ENCODE results near the gene KAT5. TPM values are rescaled to one million over a fixed set of nuclear protein-coding genes. Genes with fewer than 3 reads are reported as not detected.

KAT5 gene
- total and polyA plus RNA-seq, 2 donors (not counting 3 experiments of a cell fraction or from before 2014, with no cell fraction given): 35.8 to 48.8 TPM

GRCh38 chr11:65672982-65673381, 39.1 kb upstream of the KAT5 start:
- Histone ChIP-seq H3K9me1 (replicated peaks; ENCODE audit: control insufficient read depth, extremely low read depth, insufficient read depth, low read length) (no peaks in the 10 kb centered on the region), H3K9me3 (replicated peaks; ENCODE audit: control insufficient read depth, insufficient read depth, low read length) (no peaks in the 10 kb centered on the region), H3K4me3 (replicated peaks in 1 of 3; ENCODE audit: insufficient read depth in 1 of 3, low read depth in 1 of 3, low read length in 3 of 3) (no peak overlapping the region), H3K27ac (ENCODE audit: insufficient read depth, low read depth, low read length) (no peak overlapping the region), H3K4me2 (ENCODE audit: insufficient read depth, low read length) (no peak overlapping the region), H3K27me3 (ENCODE audit: control insufficient read depth in 2 of 2, insufficient read depth in 2 of 2, low read length in 2 of 2) (no peaks in the 10 kb centered on the region), H4K20me1 (replicated peaks; ENCODE audit: control insufficient read depth, extremely low read depth, insufficient read depth, low read length) (no peaks in the 10 kb centered on the region), H2AFZ (ENCODE audit: low read depth, low read length) (no peak overlapping the region), H3K4me1 (ENCODE audit: control insufficient read depth, extremely low read depth, insufficient read depth, low read length) (no peaks in the 10 kb centered on the region), H3K36me3 (ENCODE audit: control insufficient read depth in 2 of 2, extremely low read depth in 1 of 2, insufficient read depth in 2 of 2, low read length in 2 of 2) (no peaks in the 10 kb centered on the region), H3K9ac (replicated peaks; ENCODE audit: extremely low read depth, insufficient read depth, low read length) (no peak overlapping the region), H3K79me2 (ENCODE audit: control insufficient read depth, insufficient read depth, low read length) (no peaks in the 10 kb centered on the region)
- dilution Hi-C loops (cut with MboI; ENCODE audit: extremely low pct_ligation_motif_present, low sequenced_read_pairs) (no loop called here), intact Hi-C loops (cut with micrococcal nuclease) (no loop called here)
- ChIA-PET CTCF (interaction anchor here (1.0 kb wide), 1 partner anchor 20 kb away, joined by 3 read pairs; no protein-coding TSS in a partner anchor), POLR2A (no interaction called here)
- BruUV-seq (replicated peaks): no TSS peak
- DNase-seq (ENCODE audit: low read depth, low spot score) (no peak), FAIRE-seq (no peak)
- TF ChIP-seq FOS (IDR thresholded peaks at IDR 0.05; ENCODE audit: borderline replicate concordance, insufficient read depth, low read length) (no peak), EZH2 (IDR thresholded peaks at IDR 0.05; ENCODE audit: borderline replicate concordance, low read depth, low read length, severe bottlenecking) (no peak), JUN (IDR thresholded peaks at IDR 0.05; ENCODE audit: borderline replicate concordance, insufficient read depth, insufficient read length, low read depth) (no peak), POLR2A (IDR thresholded peaks at IDR 0.05; ENCODE audit: low read depth, low read length) (no peak), MYC (IDR thresholded peaks at IDR 0.05; ENCODE audit: low read depth, low read length) (no peak), GATA2 (IDR thresholded peaks at IDR 0.05; ENCODE audit: insufficient read depth, insufficient read length, low read depth, low read length) (no peak), POLR2AphosphoS5 (IDR thresholded peaks at IDR 0.05; ENCODE audit: insufficient read depth, low read depth, low read length) (no peak)
- TF ChIP-seq, protein P1, sequence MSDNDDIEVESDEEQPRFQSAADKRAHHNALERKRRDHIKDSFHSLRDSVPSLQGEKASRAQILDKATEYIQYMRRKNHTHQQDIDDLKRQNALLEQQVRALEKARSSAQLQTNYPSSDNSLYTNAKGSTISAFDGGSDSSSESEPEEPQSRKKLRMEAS (IDR thresholded peaks at IDR 0.05; ENCODE audit: insufficient read depth, insufficient read length): no peak
- TF ChIP-seq, protein P2, sequence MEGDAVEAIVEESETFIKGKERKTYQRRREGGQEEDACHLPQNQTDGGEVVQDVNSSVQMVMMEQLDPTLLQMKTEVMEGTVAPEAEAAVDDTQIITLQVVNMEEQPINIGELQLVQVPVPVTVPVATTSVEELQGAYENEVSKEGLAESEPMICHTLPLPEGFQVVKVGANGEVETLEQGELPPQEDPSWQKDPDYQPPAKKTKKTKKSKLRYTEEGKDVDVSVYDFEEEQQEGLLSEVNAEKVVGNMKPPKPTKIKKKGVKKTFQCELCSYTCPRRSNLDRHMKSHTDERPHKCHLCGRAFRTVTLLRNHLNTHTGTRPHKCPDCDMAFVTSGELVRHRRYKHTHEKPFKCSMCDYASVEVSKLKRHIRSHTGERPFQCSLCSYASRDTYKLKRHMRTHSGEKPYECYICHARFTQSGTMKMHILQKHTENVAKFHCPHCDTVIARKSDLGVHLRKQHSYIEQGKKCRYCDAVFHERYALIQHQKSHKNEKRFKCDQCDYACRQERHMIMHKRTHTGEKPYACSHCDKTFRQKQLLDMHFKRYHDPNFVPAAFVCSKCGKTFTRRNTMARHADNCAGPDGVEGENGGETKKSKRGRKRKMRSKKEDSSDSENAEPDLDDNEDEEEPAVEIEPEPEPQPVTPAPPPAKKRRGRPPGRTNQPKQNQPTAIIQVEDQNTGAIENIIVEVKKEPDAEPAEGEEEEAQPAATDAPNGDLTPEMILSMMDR (IDR thresholded peaks at IDR 0.05; ENCODE audit: extremely low read depth in 1 of 2, insufficient read depth in 1 of 2, low read depth in 1 of 2, low read length in 2 of 2): no peak

Measured in endothelial cell of umbilical vein (primary cell).